HG02970 (cell line): ENCODE results near the gene D2HGDH.
"Not testable (repeated sequence)": the region's sequence is repeated elsewhere in the genome, so short reads cannot be mapped to it uniquely, and the experiment has no call there.

ENCODE experiments used
- ATAC-seq: cut with Tn5 transposase; IDR thresholded peaks from one replicate; pipeline ENCODE4 v1.9.1; 2021; ENCODE audit warnings: mild to moderate bottlenecking, moderate library complexity, moderate number of reproducible peaks; ENCODE audit not compliant: unreplicated experiment, low FRiP score

D2HGDH gene

DNA sequence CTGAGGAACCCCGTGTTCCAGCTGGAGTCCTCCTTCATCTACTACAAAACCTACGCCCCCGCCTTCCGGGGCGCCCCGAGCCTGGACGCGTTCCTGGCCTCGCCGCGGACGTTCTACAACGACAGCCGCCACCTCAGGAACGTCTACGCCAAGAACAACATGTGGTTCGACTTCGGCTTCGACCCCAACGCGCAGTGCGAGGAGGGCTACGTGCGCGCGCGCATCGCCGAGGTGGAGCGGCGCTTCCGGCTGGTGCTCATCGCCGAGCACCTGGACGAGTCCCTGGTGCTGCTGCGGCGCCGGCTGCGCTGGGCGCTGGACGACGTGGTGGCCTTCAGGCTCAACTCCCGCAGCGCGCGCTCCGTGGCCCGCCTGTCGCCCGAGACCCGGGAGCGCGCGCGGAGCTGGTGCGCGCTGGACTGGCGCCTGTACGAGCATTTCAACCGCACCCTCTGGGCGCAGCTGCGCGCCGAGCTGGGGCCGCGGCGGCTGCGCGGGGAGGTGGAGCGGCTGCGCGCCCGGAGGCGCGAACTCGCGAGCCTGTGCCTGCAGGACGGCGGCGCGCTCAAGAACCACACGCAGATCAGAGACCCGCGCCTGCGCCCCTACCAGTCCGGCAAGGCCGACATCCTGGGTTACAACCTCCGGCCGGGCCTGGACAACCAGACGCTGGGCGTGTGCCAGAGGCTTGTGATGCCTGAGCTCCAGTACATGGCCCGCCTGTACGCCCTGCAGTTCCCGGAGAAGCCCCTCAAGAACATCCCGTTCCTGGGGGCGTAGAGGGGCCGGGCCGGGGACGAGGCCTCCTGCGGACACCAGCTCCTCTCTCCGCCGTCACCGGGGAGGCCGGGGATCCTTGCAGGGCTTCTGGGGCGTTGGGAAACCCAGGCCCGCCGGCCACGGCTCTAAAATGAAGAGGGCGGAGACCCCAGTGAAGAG is 69.2 kb downstream of the D2HGDH start:
- ATAC-seq = no peak

DNA sequence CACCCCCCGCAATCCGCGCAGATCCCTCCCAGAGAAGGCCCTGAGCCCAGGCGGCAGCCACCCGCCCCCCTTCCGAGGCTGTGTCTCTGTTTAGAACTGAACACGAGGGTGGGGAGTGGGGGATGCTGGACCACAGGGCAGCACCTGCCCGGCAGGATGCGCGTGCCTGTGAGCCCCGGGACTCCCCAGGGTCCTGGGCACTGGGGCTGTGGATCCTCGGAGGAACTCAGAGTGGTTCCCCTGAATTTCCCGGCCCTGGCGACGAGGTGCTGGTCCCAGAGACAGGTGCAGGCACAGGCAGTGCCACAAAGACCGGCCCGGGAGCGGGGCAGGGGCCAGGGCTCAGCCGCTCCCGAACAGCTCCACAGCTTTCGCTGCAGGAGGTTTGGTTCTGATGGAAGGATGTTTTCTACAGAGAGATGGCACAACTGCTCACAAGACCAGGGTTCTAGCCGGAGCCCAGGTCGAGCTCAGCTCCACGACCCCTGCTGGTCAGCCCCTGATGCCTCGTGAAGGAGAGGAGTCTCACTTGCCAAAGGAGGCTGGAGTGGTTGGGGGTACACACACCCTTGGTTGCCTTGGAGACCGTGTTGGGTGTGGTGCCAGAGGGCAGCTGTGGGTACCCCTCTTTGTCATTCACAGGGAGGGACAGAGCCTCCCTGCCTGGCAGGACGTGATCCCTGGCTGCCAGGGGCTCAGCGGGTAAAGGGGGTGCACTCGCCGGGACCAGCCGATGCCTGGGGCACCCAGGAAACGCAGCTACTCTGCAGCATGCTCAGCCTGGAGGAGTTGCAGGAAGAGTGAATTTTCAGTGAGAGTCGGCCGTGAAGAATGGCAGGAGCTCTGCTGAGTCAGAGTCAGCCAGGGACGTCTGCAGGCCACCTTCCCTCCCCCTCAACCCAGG is 70.1 kb downstream of the D2HGDH start:
- no peak for ATAC-seq

DNA sequence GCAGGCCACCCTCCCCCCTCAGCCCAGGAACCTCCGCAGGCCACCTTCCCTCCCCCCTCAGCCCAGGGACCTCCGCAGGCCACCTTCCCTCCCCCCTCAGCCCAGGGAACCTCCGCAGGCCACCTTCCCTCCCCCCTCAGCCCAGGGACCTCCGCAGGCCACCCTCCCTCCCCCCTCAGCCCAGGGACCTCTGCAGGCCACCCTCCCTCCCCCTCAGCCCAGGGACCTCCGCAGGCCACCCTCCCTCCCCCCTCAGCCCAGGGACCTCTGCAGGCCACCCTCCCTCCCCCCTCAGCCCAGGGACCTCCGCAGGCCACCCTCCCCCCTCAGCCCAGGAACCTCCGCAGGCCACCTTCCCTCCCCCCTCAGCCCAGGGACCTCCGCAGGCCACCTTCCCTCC is 71.8 kb downstream of the D2HGDH start:
- ATAC-seq = not testable (repeated sequence)

DNA sequence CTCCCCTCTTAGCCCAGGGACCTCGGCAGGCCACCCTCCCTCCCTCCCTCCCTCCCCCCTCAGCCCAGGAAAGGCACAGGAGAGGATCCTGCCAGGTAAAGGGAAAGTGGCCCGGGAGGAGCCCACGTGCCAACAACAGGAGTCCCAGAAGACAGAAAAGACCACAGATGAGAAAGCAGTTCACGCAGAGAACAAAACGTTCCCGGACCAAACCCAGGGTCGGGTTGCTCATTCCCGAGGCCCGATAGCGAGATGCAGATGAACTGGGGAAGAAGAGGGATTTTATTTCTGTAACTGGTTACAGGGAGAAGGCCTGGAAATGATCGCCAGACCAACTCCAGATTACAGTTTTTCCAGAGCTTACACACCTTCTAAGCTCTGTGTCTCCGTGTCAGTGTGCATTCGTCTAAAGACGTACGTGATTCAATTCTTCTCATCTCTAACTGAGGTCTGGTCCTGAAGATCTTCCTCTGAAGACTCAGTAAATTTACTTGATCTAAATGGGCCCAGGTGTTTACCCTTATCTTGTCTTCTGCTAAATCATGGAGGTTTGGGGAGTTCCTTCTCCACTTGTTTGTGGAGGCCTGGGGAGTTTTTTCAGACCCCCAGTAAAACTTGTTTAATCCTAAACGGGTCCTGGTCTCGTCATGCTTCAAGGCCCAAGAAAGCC is 73.8 kb downstream of the D2HGDH start:
- ATAC-seq = no peak

DNA sequence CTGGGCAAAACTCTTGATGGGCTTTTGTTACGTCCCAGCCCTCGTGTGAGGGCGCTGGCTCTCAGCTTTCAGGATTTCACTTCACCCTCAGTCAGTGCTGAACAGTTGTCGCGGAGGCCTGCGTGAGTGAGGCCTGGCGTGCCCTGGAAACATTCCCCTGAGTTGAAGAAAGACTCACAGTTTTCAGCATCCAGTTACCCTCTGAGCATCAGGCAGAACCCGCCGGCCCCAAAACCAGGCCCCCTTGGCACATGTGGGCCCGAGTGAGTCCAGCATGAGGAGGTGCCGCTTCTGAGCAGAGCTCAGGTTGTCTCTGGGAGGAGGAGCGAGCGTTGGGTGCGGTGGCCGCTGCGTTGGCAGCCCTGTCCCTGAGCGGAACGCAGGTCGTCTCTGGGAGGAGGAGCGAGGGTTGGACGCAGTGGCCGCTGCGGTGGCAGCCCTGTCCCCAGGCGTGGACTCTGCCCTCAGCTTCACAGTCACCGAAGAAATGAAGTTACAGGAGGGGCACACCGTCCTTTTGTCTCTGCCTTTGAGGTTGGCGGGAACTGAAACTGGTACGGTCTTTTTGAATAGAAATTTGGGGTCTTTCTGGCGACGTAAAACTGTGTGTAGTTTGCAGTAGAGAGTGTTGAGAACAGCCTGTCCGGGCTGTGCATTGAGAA is 74.4 kb downstream of the D2HGDH start, which contains the start of gene NEU4:
Gene NEU4, plus strand, starts transcription at position 473 of the 662 bp plus-strand sequence. CDS start 5,292 bp downstream, outside the sequence.
- no peak for ATAC-seq

DNA sequence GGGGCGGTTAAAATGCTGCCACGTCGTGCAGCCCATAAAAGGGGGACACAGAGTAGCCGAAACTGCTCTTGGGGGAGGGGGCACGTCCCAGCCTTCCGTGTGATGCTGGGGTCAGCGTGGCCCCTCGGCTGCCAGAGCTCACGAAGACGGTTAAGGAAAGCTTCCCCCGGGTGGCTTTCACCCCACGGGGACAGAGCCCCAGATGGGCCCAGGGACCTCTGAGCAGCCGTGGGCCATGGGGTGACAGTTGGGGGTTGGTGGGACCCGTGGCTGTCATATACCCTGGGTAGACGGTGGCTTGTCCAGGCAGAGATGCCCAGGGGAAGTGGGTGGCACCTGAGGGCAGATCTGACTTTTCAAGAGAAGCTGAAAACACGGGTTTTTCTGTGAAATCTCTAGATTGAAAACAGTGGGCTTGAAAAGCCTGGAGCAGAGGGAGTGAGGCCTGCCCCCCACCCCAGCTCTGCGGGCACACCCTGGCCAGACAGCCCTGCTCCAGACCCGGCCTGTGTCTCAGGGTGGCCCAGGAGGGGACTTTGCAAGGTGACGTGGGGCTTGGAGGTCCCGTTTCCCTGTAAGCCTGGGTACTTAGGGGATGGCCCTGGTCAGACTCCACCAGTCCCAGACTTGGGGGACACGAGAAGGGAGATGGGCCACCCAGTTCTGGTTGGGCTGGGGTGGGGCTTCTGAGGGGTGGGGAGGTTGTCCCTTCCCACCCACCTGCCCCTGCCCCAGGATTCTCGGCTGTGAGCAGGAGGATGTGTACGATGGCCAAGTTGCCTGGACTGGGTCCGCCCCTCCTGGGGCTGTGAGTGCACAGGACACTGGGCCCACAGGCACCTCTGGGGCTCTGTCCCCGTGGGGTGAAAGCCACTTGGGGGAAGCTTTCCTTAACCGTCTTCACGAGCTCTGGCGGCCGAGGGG is 75.2 kb downstream of the D2HGDH start:
- ATAC-seq = no peak

- no peak for ATAC-seq
Observed at GRCh38 chr2:241810307-241811200, 76.1 kb downstream of the D2HGDH start.

- no peak for ATAC-seq
Observed at GRCh38 chr2:241811201-241811951, 76.9 kb downstream of the D2HGDH start.

DNA sequence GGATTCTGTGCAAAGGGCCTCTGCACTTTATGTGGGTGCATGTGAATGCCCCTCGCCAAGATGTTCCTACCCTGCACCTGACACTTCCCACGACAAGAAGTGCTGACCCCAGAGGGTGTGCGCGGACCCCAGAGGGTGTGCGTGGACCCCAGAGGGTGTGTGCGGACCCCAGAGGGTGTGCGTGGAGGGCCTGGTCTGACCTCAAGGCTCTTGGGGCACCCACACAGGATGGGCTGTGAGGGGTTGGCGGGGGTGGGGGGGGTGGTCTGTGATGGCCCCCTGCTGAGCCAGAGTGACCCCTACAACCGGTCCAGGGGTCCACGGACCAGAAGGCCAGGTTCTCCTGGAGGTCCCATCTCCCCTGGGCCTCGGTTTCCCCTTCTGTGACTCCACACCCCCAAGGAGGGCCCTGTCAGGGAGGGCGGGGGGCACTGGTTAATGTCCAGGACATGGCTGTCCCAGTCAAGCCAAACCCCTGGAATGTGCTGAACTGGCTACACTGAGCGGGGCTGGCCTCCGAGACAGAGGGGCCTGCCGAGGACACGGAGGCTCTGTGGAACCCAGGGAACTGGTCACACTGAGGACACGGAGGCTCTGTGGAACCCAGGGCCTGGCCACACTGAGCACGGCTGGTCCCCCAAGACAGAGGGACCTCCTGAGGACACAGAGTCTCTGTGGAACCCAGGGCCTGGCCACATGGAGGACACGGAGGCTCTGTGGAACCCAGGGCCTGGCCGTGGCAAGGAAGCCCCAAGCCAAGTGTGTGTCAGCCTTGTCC is 77.7 kb downstream of the D2HGDH start:
- no peak for ATAC-seq

DNA sequence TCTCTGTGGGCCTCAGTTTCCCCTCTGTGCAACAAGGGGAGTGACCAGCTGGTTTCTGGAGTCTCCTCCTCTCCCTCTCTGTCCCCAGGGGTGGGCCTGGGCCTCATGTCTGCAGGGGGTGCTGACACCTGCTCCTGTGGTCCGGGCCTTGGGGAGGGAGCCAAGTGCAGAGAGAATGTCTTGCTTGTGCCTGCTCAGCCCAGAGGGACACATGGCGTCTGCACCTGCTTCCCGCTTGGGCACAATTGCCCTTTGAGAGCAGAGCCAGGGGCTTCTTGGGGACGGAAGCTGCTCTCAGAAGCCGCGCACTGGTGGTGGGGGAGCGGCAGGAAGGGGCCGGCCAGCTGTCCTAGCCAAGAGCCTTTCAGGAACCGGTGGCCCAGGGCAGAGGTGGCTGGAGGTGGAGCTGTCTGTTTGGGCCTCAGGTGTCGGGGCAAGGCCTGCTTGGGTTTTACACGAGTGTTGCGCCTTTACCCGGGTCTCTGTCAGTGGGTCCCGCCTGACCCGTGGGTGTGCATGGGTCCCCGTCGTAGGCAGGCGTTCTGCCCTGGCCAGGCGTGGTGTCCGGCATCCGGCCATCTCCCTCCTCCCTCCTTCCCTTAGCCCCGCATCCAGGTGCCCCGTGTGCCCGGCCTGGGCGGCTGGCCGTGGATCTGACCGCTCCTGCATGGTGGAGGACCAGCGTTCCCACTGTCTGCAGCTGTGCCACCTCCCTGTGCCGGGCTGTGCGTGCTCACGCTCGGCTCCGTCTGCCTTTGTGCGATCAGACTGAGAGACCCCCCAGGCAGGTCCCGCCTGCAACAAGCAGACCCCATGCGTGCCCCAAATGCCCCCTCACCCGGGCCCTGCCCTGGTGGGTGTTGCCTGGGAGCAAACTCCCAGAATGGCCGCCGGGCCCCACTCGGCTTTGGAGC is 78.6 kb downstream of the D2HGDH start:
- ATAC-seq = no peak

- no peak for ATAC-seq
Observed at GRCh38 chr2:241813644-241814392, 79.4 kb downstream of the D2HGDH start.

GRCh38 chr2:241814393-241814642 is 79.9 kb downstream of the D2HGDH start:
- no peak for ATAC-seq

GRCh38 chr2:241814643-241815476 is 80.4 kb downstream of the D2HGDH start:
- no peak for ATAC-seq
